AG10803 (cell line): Measurements from ENCODE around the gene ENO3.
A peak's percentile ranks its signal among the peaks of the same experiment; 100 is the strongest.

Source experiments
- DNase-seq: peaks from one replicate; pipeline ENCODE4 v3.0.0; 2010; ENCODE audit warnings: low read depth
- H3K4me3 ChIP-seq: 2 replicates; pipeline ENCODE4 v1.5.1; 2011; ENCODE audit warnings: mild to moderate bottlenecking, low read length, control low read depth
- TF ChIP-seq, protein P1 (sequence below): conservative IDR thresholded peaks from 2 replicates; pipeline ENCODE4 v1.5.1; 2011; ENCODE audit warnings: mild to moderate bottlenecking, low read length, control low read depth, inconsistent platforms

The ENO3 gene

DNA sequence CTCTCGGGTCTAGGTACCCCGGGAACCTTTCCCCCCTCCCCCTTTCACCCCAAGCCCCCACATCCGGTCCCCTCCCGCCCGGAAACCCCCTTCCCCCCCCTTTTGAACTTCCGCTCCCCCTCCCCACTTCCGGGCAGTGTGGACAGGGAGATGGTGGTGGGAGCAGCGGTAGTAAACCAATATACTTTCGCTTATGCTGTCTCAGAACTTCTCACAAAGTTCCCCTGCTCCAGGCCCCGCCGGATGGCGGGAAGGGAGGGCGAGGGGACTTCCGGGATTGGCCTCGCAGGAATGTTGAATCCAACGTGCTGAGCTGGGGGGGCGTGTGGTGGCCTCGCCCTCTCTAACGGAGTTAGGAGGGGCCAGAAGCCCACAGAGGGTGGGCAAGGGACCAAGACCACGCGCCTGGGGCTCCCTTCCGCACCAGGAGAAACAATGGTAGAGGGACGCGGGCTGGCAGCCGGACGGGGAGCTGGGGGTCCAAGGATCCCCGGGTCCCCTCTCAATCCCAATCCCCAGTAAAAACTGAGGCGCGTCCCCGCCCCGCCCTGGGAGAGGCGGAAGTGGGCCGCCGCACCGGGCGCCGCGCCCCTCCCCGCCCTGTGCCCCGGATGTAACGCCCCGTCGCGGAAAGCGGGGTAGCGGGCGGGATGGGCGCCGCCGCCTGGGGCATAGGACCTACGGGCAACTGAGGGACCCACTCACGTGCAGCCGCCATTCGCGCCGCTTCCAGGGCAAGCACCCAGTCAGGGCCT lies 3.3 kb upstream of the ENO3 start:
- peak; percentile 40 for DNase-seq
- peak overlapping the region; percentile 97 for H3K4me3 ChIP-seq
- TF ChIP-seq, protein P1, sequence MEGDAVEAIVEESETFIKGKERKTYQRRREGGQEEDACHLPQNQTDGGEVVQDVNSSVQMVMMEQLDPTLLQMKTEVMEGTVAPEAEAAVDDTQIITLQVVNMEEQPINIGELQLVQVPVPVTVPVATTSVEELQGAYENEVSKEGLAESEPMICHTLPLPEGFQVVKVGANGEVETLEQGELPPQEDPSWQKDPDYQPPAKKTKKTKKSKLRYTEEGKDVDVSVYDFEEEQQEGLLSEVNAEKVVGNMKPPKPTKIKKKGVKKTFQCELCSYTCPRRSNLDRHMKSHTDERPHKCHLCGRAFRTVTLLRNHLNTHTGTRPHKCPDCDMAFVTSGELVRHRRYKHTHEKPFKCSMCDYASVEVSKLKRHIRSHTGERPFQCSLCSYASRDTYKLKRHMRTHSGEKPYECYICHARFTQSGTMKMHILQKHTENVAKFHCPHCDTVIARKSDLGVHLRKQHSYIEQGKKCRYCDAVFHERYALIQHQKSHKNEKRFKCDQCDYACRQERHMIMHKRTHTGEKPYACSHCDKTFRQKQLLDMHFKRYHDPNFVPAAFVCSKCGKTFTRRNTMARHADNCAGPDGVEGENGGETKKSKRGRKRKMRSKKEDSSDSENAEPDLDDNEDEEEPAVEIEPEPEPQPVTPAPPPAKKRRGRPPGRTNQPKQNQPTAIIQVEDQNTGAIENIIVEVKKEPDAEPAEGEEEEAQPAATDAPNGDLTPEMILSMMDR: no peak

- TF ChIP-seq, protein P1: no peak
- H3K4me3 ChIP-seq: peak within 1 kb of the TSS; percentile 97
- peak; percentile 94 for DNase-seq
Measured at GRCh38 chr17:4948166-4948930, 2.6 kb upstream of the ENO3 start, which contains the start of gene PFN1. TSS of gene PFN1 (minus strand) at chr17:4948530. CDS start at chr17:4948394, 136 bp downstream.

GRCh38 chr17:4948931-4949320 lies 2.0 kb upstream of the ENO3 start:
- peak overlapping the region; percentile 97 for H3K4me3 ChIP-seq
- TF ChIP-seq, protein P1: no peak
- DNase-seq: peak; percentile 89

DNA sequence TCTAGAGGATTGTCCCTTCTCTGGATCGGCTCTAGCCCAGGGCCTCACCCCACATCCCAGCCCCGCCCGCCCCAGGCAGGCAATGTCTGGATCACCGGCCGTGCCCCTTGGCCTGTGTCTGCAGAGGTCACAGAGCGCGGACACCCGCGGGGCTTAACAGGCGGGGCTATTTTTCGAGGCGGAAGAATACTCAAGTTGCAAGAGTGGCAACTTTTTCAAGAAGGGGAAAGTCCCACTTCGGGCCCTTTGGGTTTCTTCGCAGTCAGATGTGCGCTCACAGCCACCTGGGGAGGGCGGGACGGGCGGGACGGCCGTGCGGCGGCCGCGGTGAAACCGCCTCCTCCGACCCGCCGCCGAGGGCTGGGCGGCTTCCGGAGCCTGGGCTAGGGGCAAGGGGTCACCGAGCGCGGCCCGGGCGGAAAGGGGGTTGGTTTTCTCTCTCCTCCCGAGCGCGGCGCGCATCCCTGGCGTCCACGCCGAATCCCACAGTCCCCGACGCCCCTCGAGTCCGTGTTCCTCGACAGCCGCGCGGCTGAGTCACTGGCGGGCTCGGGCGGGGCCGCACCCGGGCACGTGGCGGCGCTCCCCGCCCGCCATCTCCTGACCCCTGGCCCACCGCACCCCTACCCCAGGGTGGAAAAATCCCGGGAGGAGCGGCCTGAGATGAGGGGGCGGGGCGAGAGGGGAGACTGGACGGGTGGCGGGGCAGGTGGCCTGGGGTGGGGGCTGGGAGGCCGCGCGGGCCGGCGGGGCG lies 1.4 kb upstream of the ENO3 start:
- H3K4me3 ChIP-seq: peak overlapping the region; percentile 72
- TF ChIP-seq, protein P1: no peak
- DNase-seq: peak; percentile 65

DNA sequence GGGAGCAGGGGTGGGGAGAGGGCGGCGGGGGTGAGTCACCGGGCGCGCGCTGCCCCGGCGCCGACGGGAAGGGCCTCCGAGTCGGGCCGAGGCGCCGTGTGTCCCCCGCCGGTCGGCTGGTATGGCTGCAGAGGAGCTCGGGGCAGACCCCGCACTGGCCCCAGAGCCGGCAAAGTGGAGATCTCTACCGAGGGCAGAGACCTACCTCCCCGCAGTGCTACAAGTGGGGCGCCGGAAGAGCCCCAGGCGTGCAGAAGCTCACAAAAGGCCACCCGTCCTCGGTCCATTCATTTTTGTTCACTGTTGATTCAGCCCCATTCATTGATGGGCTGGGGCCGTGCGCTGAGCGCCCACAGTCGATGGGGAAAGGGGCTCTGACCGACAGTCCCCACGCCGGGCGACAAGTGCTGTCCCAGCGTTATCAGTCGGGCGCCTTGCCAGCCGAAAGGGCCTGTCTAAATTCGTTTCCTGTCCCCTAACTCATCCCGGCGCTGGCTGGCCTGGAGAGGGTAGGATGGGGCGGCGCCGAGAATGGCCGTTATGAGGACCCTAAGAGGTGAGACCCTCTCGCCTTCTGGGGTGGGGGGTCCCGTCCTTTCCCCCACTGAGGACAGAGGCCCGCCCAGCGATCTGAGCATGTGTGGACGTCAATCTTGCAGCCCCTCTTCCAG lies 709 bp upstream of the ENO3 start:
- TF ChIP-seq, protein P1: no peak
- H3K4me3 ChIP-seq: peak overlapping the region; percentile 54
- no peak for DNase-seq

DNA sequence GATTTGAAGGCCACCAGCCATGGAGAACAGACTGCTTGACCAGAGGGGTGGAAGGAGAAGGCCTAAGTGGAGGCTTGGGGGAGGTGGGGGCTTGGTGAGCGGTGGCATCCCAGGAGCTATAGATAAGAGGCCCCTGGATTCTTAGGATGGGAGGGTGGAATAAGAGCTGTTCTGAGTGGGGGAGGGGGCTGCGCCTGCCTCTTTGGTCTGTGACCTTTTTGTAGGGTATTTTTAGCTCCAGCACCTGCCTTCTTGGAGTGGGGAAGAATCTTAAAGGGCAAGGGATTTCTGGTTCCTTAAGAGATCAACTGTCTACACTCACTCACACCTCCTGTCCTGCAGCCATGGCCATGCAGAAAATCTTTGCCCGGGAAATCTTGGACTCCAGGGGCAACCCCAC lies 567 bp downstream of the ENO3 start:
- DNase-seq: no peak
- no peak overlapping the region for H3K4me3 ChIP-seq
- TF ChIP-seq, protein P1: no peak
